Activated T-cell treated with anti-CD3 and anti-CD28 coated beads for 48 hours (primary cell): ENCODE measurements around the gene CCL4L2.
"Not testable (repeated sequence)": the region's sequence is repeated elsewhere in the genome, so short reads cannot be mapped to it uniquely, and the experiment has no call there.

Experiments used
- DNase-seq: peaks from one replicate; pipeline ENCODE4 v3.0.0-alpha.2; 2020; ENCODE audit warnings: low read depth

The CCL4L2 gene

GRCh38 chr17:36195434-36196130 is 15.3 kb upstream of the CCL4L2 start:
- DNase-seq: no peak

- DNase-seq: no peak
Measured at GRCh38 chr17:36196131-36196486, 14.8 kb upstream of the CCL4L2 start.

DNA sequence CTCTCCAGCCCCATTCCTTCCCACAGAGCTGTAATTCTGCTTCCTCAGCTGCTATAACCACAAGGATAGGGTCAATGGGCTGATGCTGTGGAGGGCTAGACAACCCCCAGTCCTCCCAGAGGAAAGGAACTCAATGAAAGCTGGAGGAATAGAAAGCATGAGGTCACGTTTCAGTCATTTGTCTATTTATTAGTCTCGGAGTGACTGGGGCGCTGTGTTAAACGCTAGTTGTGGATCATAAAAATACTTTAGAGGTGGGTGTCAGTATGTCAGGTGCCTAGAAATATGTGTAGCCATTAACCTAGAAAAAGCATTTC is 13.5 kb upstream of the CCL4L2 start:
- no peak for DNase-seq

- no peak for DNase-seq
Measured at GRCh38 chr17:36198831-36199465, 11.9 kb upstream of the CCL4L2 start.

DNA sequence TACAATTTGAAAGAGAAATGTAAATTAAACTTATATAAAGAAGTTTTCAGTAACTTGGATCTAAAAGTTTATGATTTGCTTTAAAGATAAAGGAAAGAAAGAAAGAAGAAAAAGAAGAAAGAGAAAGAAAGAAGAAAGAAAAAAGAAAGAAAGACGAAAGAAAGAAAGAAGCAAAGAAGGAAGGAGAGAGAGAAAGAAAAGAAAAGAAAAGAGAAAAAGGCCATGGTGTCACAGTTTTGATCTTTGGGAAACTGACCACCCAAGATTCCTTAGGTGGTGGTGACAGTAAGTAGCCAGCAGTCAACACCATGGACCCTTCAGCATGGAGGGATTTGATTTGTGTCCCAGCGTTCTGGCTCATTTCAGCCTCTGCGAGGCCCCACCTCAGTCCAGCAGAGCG is 9.8 kb upstream of the CCL4L2 start:
- DNase-seq: not testable (repeated sequence)

- not testable (repeated sequence) for DNase-seq
Measured at GRCh38 chr17:36201506-36201905, 9.4 kb upstream of the CCL4L2 start.

DNA sequence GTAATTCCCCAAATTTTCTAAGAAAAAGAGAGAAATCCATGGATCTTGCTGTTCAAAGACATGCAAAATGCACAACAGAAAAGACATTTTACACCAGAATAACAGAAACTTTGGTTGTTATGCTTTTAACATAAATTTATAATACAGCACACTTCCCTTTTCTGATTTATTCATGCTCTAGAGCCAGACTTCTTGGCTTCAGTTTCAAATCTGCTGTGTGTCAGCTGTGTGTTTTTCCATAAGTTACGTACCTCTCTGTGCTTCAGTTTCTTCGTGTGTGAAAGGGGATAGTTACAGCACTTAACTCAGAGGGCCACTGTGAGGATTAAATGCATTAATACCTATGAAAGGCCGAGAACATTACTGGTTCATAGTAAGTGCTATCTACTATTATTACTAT is 7.5 kb upstream of the CCL4L2 start:
- DNase-seq: no peak

GRCh38 chr17:36204724-36205500 is 6.0 kb upstream of the CCL4L2 start:
- no peak for DNase-seq

DNA sequence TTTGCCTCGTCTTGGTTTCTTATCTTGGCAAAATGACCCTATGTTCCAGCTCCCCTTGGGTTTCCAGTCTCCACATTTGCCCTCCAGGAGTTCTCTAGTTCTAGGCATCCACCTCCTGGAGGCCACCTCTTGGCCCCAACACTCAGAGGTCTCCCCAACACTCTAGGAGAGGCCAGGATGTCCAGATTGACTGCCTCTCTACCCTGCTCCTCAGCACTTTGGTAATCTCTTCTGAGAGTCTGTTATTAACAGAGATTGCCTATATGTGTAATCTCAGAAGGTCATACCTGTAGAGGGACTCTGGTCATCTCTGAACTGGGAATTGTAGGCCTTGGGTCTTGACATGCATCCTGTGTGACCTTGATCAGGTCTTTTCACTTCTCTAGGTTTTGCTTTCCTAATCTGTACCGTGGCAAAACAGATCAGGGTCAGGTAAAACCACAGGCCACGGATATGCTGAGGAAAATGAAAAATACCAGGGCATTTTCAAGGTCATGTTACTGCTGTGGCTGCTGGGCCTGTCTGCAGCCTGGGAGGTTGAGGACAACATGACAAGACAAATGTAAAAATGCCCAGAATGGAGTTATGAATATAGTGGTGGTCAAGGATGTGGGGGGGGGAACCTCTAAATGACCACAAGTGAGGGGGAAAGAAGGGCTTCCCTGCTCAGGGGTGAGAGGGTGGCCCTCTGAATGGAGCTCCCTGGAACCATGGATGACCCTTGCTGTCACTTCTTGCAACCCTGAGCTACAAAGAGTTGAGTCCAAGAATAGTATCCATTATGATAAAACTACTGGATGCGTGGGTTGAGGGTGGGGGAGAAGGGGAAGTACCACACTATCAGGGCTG is 5.0 kb upstream of the CCL4L2 start:
- no peak for DNase-seq

GRCh38 chr17:36206486-36206821 is 4.4 kb upstream of the CCL4L2 start:
- DNase-seq: not testable (repeated sequence)

DNA sequence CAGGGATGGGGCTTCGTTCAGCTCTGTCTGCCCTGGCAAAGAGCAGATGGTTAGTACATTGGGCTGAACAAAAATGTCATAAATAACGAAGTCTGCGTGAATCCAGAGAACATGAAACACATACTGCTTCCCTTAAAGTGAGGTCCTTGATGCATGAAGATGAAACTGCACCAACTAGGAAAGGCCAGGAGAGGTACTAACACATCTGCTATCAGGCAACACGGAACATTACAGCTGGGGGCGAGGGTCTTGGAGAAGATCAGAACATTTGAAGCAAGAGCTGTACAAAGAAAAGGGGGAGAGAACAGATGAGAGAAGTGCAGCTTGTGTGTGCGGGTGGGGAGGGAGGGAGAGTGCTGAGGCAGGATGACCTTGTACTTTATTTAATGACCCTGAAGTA is 3.5 kb upstream of the CCL4L2 start:
- DNase-seq: not testable (repeated sequence)

DNA sequence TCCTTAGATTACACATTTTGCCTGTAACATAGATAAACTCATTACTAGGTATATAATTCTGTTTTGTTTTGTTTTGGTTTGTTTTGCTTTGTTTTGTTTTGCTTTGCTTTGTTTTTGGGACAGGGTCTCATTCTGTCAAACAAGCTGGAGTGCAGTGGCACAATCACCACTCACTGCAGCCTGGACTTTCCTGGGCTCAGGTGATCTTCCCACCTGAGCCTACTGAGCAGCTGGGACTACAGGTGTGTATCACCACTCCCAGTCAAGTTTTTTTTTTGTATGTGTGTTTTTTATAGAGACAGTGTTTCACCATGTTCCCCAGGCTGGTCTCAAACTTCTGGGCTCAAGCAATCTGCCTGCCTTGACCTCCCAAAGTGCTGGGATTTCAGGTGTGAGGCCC is 1.3 kb upstream of the CCL4L2 start:
- DNase-seq: no peak

- not testable (repeated sequence) for DNase-seq
Measured at GRCh38 chr17:36211484-36212271, 815 bp downstream of the CCL4L2 start.

GRCh38 chr17:36212272-36212605 is 1.4 kb downstream of the CCL4L2 start:
- DNase-seq: no peak

- no peak for DNase-seq
Measured at GRCh38 chr17:36212966-36213365, 2.1 kb downstream of the CCL4L2 start.

DNA sequence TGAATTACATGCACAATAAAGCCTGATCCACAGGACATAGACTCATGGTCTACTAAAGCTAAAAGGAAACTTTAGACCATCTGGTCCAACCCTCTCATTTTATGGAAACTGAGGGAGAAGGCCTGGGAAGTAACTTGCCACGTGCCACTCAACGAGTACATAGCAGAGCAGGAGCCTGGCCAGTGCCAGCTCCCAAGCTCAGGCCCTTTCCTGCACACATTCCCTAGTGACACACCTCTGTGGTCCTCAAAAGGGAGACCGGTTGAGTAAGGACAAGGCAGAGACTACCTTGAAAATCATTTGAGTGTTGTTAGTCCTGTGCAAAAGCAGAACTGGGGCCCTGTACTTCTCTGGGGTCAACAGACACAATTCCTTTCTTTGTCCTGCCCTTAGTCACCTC is 2.8 kb downstream of the CCL4L2 start:
- DNase-seq: no peak

DNA sequence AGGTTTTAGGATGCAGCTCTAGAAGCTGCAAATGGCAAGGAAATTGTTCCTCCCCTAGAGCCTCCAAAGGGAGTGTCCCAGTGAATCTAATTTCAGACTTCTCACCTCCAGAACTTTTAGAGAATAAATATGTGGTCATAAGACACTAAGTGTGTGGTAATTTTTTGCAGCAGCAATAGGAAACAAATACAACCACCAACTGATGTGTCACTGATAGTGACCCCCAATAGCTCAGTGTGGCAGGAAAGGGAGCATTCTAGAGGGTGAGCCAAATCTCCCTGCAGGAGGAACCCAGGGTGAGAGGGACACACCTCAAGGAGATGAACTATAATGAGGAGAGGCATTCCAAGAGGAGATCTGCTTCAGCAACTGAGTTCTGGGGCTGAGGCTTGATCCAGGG is 4.1 kb downstream of the CCL4L2 start:
- DNase-seq: no peak

DNA sequence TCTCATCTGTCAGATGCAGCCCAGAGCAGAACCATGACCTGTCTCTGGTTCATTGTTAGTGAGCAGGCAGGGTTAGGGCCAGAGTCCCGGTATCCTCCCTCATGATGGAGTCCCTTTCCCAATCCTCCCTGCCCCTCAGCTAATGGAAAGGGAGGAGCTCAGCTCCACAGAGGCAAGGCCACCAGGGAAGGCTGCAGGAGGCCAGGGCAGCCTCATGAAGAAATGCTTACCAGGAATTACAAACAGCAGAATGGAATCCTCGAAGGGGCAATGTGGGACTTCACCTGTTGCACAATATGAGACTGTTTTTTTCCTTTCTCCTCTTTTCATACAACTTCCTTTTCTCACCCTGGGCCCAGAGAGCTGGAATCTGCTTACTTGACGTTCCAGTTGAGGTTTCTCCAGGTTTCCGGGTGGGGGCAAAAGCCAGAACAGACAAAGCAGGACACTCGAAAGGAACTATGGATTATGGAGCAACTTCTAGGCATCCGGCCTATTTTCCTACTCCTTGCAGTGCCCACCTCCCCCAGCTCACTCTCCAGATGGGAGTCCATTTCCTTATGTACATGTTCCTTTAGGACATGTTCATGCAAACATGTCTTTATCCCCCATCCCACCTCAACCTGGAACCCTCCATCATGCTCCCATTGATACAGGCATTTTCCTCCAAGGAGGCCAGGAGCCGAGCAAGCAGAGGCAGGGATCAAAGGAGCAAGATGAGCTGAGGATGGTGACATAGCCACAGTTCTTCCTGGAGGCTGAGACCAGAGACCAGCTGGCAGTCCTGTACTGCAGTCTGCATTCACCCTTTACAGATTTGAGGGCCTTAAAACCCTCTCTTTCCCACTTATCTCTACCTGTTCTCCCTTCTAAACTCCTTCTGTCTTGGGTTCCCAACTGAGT is 4.8 kb downstream of the CCL4L2 start:
- DNase-seq: not testable (repeated sequence)

- DNase-seq: not testable (repeated sequence)
Measured at GRCh38 chr17:36219556-36219955, 8.7 kb downstream of the CCL4L2 start.

DNA sequence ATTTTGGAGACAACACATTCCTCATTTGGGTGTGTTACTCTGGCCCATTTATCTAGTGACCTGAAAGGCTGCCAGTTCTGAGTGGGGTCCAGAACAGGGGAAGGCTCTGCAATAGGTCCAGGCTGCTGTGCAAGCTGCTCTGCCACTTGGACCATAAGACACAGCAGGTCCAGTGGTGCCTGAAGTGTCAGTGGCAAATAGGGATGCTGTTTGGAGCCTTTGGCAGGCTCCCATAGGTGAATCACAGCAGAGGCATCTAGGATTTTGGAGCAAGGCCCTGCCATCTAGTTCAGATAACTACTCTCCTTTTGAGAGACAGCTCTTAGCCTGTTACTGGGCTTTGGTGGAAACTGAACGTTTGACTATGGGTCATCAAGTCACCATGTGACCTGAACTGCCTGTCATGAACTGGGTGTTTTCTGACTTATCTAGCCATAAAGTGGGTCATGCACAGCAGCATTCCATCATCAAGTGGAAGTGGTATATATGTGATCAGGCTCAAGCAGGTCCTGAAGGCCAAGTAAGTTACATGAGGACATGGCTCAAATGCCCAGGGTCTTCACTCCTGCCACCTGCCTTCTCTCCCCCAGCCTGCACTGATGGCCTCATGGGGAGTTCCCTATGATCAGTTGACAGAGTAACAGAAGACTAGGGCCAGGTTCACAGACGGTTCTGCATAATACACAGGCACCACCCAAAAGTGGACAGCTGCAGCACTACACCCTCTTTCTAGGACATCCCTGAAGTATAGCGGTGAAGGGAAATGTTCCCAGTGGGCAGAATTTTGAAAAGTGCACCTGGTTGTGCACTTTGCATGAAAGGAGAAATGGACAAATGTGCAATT is 10.1 kb downstream of the CCL4L2 start:
- DNase-seq: not testable (repeated sequence)
